Keratinocyte (primary cell): ENCODE data around the gene SSR3.

Experiments used
- EZH2 ChIP-seq: IDR thresholded peaks from one replicate; pipeline ENCODE4 v1.6.1; 2012; ENCODE audit warnings: inconsistent platforms, mild to moderate bottlenecking, low read length, moderate library complexity
- TF ChIP-seq, protein P1 (sequence below), 3 experiments: IDR thresholded peaks in 1 of 3; conservative IDR thresholded peaks in 1 of 3; optimal IDR thresholded peaks in 1 of 3; 2 replicates in 2 of 3; 3 replicates in 1 of 3; pipeline versions ENCODE3 to v1.5.1; 2011; ENCODE audit warnings: low read length in 3 of 3, mild to moderate bottlenecking in 3 of 3, moderate library complexity in 2 of 3, control low read depth in 1 of 3, inconsistent platforms in 1 of 3; ENCODE audit not compliant: insufficient read depth in 2 of 3; ENCODE audit errors: extremely low read depth in 1 of 3

DNA sequence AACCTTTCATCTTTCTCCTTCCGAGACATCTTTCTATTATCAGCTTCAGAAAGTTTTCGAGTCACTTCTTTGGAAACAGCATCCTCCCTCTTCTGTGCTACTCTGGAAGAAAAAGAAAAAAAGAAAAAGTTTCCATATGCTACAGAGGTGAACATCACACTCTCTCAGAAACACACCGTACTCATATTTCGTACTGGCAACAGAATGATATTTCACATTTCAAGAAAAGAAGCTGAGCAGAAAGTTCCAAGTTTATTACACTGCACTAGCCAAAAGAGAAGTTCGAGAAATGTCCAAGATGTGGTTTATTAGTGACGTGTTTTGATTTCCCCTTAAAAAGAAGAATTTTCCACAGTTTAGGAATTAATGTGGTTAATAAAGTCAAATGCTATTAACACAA lies 6.0 kb downstream of the SSR3 start:
- TF ChIP-seq, protein P1, sequence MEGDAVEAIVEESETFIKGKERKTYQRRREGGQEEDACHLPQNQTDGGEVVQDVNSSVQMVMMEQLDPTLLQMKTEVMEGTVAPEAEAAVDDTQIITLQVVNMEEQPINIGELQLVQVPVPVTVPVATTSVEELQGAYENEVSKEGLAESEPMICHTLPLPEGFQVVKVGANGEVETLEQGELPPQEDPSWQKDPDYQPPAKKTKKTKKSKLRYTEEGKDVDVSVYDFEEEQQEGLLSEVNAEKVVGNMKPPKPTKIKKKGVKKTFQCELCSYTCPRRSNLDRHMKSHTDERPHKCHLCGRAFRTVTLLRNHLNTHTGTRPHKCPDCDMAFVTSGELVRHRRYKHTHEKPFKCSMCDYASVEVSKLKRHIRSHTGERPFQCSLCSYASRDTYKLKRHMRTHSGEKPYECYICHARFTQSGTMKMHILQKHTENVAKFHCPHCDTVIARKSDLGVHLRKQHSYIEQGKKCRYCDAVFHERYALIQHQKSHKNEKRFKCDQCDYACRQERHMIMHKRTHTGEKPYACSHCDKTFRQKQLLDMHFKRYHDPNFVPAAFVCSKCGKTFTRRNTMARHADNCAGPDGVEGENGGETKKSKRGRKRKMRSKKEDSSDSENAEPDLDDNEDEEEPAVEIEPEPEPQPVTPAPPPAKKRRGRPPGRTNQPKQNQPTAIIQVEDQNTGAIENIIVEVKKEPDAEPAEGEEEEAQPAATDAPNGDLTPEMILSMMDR (optimal IDR thresholded peaks at IDR 0.05 in 1 of 3, IDR thresholded peaks at IDR 0.05 in 1 of 3, conservative IDR thresholded peaks at IDR 0.05 in 1 of 3; ENCODE audit: extremely low read depth in 1 of 3, insufficient read depth in 2 of 3, low read length in 3 of 3): no peak
- no peak for TF ChIP-seq EZH2
